Measurements from ENCODE around the gene TUT1.

TUT1 gene

DNA sequence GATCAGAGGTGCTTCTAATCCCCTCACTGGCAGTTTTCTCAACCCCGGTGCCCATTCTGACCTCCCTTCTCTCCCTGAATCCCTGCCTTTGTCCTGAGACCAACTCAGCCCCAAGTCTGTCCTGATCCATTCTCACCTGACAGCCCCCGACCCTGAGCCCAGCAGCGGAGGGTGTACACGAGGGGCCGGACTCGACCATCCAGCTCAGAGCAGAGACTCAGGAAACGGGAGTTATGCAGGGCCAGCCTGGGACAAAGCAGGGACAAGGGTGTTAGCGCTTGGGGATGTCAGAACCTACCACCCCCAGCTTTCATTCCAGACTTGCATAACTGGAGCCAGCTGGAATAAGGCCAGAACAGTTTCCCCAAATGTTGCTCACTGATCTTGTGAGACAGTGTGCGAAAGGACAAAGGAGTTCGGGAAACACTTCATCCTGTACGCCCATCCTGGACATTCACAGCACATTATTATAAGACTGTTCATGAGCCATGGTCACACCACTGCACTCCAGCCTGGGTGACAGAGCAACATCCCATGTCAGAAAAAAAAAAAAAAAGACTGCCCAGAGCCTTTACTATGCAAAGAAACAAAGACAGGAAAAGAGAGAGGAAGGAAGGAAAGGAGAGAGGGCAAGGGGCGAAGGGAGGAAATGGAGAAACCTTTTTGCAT, 14.1 kb downstream of the TUT1 start:
- H3K4me3 ChIP-seq (ENCODE audit: low read depth in 1 of 2, low read length in 2 of 2), result no peak overlapping the region
- TF ChIP-seq, protein P1, sequence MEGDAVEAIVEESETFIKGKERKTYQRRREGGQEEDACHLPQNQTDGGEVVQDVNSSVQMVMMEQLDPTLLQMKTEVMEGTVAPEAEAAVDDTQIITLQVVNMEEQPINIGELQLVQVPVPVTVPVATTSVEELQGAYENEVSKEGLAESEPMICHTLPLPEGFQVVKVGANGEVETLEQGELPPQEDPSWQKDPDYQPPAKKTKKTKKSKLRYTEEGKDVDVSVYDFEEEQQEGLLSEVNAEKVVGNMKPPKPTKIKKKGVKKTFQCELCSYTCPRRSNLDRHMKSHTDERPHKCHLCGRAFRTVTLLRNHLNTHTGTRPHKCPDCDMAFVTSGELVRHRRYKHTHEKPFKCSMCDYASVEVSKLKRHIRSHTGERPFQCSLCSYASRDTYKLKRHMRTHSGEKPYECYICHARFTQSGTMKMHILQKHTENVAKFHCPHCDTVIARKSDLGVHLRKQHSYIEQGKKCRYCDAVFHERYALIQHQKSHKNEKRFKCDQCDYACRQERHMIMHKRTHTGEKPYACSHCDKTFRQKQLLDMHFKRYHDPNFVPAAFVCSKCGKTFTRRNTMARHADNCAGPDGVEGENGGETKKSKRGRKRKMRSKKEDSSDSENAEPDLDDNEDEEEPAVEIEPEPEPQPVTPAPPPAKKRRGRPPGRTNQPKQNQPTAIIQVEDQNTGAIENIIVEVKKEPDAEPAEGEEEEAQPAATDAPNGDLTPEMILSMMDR (IDR thresholded peaks at IDR 0.05; ENCODE audit: borderline replicate concordance, extremely low read depth, low read length, poor library complexity, severe bottlenecking), result no peak
- TF ChIP-seq EZH2 (IDR thresholded peaks at IDR 0.05; ENCODE audit: borderline replicate concordance, low read depth, low read length, severe bottlenecking), result no peak
- no peak overlapping the region for H3K9ac ChIP-seq (ENCODE audit: low read depth, low read length)
- H2AFZ ChIP-seq (ENCODE audit: low read depth, low read length), result no peak overlapping the region
- peaks cover 30% of the 10 kb centered on the region for H3K4me1 ChIP-seq (ENCODE audit: insufficient read depth, low read length)
- H3K36me3 ChIP-seq (ENCODE audit: insufficient read depth, low read length), result peaks cover 66% of the 10 kb centered on the region
- no peak overlapping the region for H3K4me2 ChIP-seq (ENCODE audit: insufficient read depth, low read length)
- H3K9me3 ChIP-seq (ENCODE audit: insufficient read depth, low read length, severe bottlenecking), result no peaks in the 10 kb centered on the region
- H3K27ac ChIP-seq (ENCODE audit: low read length), result no peak overlapping the region
- no peaks in the 10 kb centered on the region for H3K27me3 ChIP-seq (ENCODE audit: insufficient read depth, low read length, poor library complexity)
- ATAC-seq (ENCODE audit: insufficient read depth, low read depth) (no peak), DNase-seq (no peak)
- H3K79me2 ChIP-seq (ENCODE audit: insufficient read depth, low read length), result peaks cover 43% of the 10 kb centered on the region
- peaks cover 10% of the 10 kb centered on the region for H4K20me1 ChIP-seq (ENCODE audit: insufficient read depth, low read length)

DNA sequence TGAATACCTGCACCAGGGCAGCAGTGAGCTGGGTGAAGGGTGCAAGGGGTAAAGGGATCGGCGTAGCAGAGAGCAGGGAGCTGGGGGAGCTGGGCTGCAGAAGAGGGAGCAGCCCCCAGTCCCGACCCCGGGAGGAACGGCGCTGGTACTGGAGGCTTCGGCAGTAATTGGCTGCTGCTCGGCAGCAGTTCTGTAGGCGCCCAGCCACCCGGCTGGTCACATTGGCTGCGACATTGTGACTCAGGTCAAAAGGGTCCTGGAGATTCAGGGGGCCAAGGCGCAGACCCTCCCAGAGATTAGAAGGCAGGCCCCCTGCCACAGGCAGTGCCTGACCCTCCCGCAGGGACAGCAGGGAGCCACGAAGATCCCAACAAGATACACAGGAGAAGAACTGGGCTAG, 15.5 kb downstream of the TUT1 start:
- Histone ChIP-seq H3K9ac (ENCODE audit: low read depth, low read length) (peak overlapping the region; percentile 72; the same call in 1 of the 2 replicates), H3K79me2 (ENCODE audit: insufficient read depth, low read length) (peaks cover 53% of the 10 kb centered on the region), H3K9me3 (ENCODE audit: insufficient read depth, low read length, severe bottlenecking) (no peaks in the 10 kb centered on the region), H4K20me1 (ENCODE audit: insufficient read depth, low read length) (peaks cover 23% of the 10 kb centered on the region), H3K27me3 (ENCODE audit: insufficient read depth, low read length, poor library complexity) (no peaks in the 10 kb centered on the region), H3K4me2 (ENCODE audit: insufficient read depth, low read length) (peak overlapping the region; percentile 91; the same call in 1 of the 2 replicates), H3K27ac (ENCODE audit: low read length) (peak overlapping the region; percentile 10; the same call in 1 of the 2 replicates), H3K36me3 (ENCODE audit: insufficient read depth, low read length) (peaks cover 69% of the 10 kb centered on the region), H2AFZ (ENCODE audit: low read depth, low read length) (no peak overlapping the region), H3K4me1 (ENCODE audit: insufficient read depth, low read length) (peaks cover 44% of the 10 kb centered on the region), H3K4me3 (ENCODE audit: low read depth in 1 of 2, low read length in 2 of 2) (peak overlapping the region in 1 of 2 experiments; percentile 79; a peak in 1 of 4 replicates)
- no peak for TF ChIP-seq EZH2 (IDR thresholded peaks at IDR 0.05; ENCODE audit: borderline replicate concordance, low read depth, low read length, severe bottlenecking)
- TF ChIP-seq, protein P1 (IDR thresholded peaks at IDR 0.05; ENCODE audit: borderline replicate concordance, extremely low read depth, low read length, poor library complexity, severe bottlenecking), result no peak
- ATAC-seq (ENCODE audit: insufficient read depth, low read depth) (no peak), DNase-seq (no peak)

DNA sequence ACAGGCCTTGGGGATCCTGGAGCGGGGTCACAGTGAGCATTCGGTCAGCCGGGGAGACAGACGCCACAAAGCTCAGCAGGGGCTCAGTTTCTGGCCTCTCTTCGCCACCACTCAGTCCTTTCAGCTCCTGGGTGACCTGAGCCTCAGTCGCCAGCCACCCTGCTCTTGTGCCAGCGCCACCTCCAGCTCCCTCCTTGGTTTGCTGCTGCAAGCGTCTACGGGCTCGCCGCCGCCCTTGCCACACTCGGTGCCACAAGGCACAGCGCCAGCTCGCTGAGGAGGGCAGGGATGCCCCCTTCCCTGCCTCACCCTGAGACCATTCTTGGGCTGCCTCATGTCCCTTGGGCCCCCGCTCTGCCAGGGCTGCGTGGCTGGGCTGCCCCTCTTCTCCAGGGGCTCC, 16.2 kb downstream of the TUT1 start:
- H3K9me3 ChIP-seq (ENCODE audit: insufficient read depth, low read length, severe bottlenecking), result no peaks in the 10 kb centered on the region
- H2AFZ ChIP-seq (ENCODE audit: low read depth, low read length), result peak overlapping the region; percentile 84
- H3K79me2 ChIP-seq (ENCODE audit: insufficient read depth, low read length), result peaks cover 60% of the 10 kb centered on the region
- peaks cover 29% of the 10 kb centered on the region; the same call in 1 of the 2 replicates for H4K20me1 ChIP-seq (ENCODE audit: insufficient read depth, low read length)
- H3K27me3 ChIP-seq (ENCODE audit: insufficient read depth, low read length, poor library complexity), result no peaks in the 10 kb centered on the region
- H3K4me1 ChIP-seq (ENCODE audit: insufficient read depth, low read length), result peaks cover 51% of the 10 kb centered on the region
- H3K27ac ChIP-seq (ENCODE audit: low read length), result peak overlapping the region; percentile 85
- peak overlapping the region; percentile 60 to 79; a peak in 3 of 4 replicates for H3K4me3 ChIP-seq (ENCODE audit: low read depth in 1 of 2, low read length in 2 of 2)
- ATAC-seq (ENCODE audit: insufficient read depth, low read depth), result no peak
- H3K36me3 ChIP-seq (ENCODE audit: insufficient read depth, low read length), result peaks cover 73% of the 10 kb centered on the region
- no peak for DNase-seq
- peak overlapping the region; percentile 91 for H3K4me2 ChIP-seq (ENCODE audit: insufficient read depth, low read length)
- TF ChIP-seq, protein P1 (IDR thresholded peaks at IDR 0.05; ENCODE audit: borderline replicate concordance, extremely low read depth, low read length, poor library complexity, severe bottlenecking), result no peak
- TF ChIP-seq EZH2 (IDR thresholded peaks at IDR 0.05; ENCODE audit: borderline replicate concordance, low read depth, low read length, severe bottlenecking), result no peak
- peak overlapping the region; percentile 72 for H3K9ac ChIP-seq (ENCODE audit: low read depth, low read length)

Data from DND-41 (cell line).